NCI-H146 treated with DMSO at 0.1 percent for 48 hours (cell line): Measurements from ENCODE around the gene ITPKB.

Experiments
- DNase-seq: peaks from one replicate; lab custom pipeline; 2025; ENCODE audit not compliant: unreplicated experiment; lab: John Stamatoyannopoulos, UW

The ITPKB gene

GRCh38 chr1:226706684-226707083 is 32.4 kb downstream of the ITPKB start:
- no peak for DNase-seq

GRCh38 chr1:226704169-226704937 is 34.7 kb downstream of the ITPKB start:
- no peak for DNase-seq

DNA sequence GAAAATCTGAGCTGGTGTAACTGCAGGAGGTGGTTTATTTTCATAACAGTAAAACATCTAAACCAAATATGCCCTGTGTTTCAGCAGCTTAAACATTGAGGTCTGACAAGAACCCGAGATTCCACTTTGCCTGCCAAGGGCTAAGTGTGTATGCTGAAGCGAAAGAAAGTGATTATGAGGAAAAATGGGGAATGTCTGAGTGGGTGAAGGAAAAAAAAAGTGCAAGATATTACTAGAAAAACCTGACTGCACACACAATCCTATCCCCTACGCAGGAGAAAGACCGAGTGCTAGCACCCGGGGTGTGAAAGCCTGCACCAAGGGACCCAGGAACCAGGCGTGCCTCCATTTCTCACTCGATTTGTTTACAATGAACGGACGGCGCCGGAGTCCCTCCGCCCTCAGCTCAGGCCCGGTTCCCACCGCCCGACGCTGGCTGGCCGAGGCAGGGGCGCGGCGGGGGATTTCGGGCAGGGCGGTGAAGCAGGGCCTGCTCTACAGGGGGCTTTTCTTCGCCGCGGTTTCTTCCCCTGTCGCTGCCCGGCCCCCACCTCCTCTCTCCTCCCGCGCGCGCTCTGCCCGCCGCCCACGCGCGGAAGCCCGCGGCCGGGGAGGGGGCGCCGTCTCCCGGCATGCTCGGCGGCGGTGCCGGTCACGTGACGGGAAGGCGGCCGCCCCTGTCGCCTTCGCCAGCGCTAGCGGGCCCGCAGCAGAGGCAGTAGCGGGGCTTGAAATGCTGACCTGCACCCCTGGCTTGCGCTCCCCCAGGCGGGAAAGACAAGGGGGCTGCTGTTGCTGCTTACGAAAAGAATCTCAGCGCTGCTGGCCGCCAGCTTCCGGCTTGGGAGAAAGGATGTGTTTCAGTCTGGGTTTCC is 35.9 kb downstream of the ITPKB start:
- peak; percentile 15 for DNase-seq

- no peak for DNase-seq
Measured at GRCh38 chr1:226702318-226702956, 36.6 kb downstream of the ITPKB start.

- no peak for DNase-seq
Measured at GRCh38 chr1:226700861-226701260, 38.2 kb downstream of the ITPKB start.

DNA sequence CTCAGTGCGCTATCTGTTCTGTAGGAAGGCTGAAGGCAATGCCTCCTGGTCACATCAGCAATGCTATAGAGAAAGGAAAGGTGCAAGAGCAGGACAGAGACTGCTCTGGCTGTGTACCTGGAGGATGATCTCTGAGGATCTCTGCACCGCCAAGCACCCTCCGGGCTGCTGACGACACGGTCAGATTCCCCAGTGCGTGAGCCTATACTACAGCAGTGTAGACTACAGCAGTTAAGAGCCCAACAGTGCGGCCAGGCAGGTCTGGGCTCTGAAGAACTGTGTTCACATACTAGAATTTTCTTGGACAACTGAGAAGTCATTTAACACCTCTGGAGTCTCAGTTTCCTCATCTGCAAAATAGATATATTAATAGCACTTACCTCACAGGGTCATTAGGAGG is 39.9 kb downstream of the ITPKB start:
- no peak for DNase-seq

DNA sequence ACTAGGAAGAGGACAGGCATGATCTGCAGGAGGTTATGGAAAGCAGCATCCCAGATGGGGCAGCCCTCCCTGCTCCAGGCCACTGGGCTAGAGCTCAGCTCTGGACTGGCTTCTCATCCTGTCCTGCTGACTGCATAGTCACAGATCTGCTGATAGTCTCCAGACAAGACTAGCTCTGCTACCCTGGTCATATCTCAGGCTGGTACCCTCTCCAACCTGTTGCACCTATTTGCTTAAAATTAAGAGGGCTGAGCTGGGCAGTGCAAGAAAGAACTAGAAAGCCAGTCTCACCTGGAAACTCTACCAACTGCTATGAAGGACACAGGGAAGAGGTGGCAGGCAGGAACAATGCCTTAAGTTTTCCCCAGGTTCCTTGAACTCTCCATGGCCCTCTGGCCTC is 40.4 kb downstream of the ITPKB start:
- DNase-seq, result no peak

- no peak for DNase-seq
Measured at GRCh38 chr1:226697929-226698544, 41.0 kb downstream of the ITPKB start.

DNA sequence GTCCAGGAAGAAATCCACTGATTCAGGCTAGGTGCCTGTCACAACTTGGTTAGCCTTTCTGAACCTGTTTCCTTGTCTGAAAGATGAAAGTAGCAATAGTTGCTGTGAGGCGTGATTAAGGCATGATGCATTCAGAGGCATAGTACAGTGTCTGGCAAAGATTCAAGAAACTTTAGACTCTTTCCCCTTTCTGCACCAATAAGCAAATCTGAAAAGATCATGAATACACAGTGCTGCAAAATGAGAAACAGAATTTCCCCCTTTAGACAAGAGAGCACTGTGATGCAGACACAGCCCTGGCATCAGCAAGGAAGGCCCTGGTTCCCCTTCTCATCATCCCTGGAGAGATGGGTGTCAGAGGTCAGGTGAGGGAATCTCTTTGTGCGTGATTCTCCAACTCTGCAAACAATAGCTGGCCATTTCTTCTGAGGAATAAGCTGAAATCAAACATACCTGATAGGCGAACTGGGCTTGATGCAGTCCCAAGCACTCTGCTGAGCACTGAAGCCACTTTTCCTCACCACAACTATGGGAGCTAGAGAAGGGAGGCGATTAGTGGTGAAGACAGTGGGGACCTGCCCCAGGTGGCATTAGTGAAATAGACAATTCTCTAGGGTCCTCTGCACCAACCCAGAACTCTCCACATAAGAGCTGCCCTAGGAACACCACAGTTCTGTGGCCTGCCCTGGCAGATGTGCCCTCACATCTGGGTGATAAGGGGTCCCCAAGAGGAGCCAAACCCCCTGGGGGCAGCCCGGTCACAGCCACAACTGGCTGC is 41.7 kb downstream of the ITPKB start:
- DNase-seq, result no peak

- no peak for DNase-seq
Measured at GRCh38 chr1:226696547-226696946, 42.5 kb downstream of the ITPKB start.

DNA sequence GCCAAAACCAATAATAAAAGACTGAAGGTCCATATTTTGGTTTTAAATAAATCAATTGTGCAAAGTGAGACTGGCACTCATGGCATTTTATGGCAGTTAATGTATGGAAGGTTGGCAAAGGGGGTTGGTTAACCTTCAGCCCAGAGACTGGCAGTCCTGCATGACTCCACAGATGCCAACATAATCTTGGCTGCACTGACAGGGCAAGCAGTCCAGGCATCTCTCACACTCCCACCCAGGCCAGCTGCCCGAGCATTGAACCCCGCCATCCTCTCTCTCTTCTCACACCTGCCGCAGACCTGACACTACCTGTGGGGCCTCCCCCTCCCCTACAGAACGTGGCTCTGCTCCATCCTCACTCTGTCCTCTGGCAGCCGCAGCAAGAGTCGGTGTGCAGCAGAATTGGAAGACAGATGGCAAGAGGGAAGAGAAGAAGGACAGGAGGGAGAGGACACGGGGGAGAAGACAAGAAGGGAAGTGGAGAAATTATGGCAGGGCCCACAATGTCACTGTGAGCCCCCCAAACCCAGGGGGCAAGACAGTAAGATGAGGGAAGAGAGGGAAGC is 43.7 kb downstream of the ITPKB start:
- no peak for DNase-seq

DNA sequence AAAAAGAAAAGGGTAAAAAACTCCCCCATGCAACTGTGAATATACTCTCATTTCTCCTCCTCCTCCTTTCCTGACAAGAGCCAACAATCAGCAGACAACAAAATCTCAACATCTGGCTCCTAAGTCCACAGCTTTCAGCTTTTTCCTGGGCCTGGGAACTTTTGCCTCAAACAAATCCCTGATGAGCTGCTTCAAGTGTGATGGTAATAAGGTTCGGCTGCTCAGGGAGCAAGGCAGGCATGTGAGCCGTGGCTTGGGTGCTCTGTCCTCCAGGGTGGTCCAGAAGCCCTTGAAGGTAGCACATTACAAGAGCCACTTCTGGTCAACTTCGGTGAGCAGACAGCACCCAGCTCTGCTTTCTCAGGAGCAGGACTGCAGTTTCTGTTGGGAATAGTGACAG is 46.3 kb downstream of the ITPKB start:
- DNase-seq, result no peak

DNA sequence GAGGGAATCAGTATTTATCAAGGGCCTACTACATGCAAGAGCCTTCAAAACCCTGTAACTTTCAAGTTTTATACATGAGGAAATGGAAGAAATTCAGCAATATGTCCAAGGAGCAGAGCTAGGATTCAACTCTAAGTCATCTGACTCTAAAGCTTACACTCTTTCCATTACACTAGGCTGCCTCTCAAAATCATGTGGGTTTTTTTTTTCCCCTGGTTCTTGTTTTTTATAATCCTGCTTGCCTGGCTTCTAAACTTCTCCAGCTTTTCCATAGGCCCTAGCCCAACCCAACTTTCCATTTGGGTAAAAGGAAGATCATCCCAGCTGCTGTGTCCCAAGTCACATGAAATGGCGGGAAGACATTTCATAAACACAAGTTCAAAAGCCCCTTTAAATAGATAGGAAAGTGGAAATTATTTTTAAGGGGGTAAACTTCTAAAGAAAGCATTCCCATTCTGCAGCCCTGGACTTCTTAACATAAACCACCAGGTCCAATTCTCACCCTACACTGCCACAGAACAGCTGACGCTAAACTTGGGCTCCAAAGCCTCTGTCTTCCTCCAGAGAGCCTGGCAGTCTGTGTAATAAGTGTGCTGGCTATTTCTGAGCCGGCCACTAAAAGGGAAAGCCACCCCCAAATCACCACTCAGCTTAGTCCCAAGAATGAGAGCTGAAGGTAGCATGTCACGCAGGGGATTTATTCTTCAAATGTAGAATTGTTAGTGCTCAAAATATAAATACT is 46.9 kb downstream of the ITPKB start:
- no peak for DNase-seq

- DNase-seq, result no peak
Measured at GRCh38 chr1:226691247-226691646, 47.8 kb downstream of the ITPKB start.

DNA sequence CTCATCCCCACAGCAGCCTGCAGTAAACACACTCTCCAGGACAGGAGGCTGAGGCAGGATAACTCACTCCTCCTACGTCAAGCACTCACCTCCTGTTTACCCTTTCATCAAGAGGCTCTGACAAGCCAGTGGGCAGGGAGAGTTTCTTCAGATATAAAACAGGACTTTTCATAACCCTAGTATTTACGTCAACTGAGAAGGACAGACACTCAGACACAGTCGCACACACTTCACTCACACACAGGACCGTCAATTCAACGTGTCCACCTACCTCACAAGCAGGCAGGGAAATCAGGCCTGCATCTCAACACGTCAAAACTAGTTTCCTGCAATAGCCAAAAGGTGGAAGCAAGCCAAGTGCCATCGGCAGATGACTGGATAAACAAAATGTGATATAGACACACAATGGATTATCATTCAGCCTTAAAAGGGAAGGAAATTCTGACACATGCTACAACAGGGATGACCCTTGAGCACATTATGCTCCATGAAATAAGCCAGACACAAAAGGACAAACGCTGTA is 48.6 kb downstream of the ITPKB start:
- peak; percentile 40 for DNase-seq

- no peak for DNase-seq
Measured at GRCh38 chr1:226688808-226689207, 50.3 kb downstream of the ITPKB start.

- DNase-seq, result no peak
Measured at GRCh38 chr1:226688056-226688748, 50.9 kb downstream of the ITPKB start.

DNA sequence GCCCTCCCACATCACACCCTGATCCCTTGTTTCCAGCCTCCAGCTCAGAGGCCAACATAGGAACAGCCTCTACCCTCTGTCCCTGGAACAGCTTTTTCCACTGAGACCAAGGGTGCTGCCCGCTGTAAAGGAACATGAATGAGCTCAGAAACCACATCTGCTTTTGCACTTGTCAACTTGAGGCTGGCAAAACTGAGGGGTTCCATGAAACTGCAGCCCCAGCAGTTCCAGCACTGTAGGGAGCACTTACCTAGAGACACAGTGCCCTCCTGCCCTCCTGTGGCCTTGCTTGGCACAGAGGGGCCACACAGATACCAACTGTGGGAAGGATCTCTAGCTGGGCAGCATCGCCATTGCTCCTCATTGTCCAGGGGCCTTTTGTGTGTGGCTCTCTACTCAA is 51.7 kb downstream of the ITPKB start:
- DNase-seq, result no peak
